Measurements from ENCODE around the gene BRD8.
"Not testable (repeated sequence)": the region's sequence is repeated elsewhere in the genome, so short reads cannot be mapped to it uniquely, and the experiment has no call there.

Gene BRD8, protein sequence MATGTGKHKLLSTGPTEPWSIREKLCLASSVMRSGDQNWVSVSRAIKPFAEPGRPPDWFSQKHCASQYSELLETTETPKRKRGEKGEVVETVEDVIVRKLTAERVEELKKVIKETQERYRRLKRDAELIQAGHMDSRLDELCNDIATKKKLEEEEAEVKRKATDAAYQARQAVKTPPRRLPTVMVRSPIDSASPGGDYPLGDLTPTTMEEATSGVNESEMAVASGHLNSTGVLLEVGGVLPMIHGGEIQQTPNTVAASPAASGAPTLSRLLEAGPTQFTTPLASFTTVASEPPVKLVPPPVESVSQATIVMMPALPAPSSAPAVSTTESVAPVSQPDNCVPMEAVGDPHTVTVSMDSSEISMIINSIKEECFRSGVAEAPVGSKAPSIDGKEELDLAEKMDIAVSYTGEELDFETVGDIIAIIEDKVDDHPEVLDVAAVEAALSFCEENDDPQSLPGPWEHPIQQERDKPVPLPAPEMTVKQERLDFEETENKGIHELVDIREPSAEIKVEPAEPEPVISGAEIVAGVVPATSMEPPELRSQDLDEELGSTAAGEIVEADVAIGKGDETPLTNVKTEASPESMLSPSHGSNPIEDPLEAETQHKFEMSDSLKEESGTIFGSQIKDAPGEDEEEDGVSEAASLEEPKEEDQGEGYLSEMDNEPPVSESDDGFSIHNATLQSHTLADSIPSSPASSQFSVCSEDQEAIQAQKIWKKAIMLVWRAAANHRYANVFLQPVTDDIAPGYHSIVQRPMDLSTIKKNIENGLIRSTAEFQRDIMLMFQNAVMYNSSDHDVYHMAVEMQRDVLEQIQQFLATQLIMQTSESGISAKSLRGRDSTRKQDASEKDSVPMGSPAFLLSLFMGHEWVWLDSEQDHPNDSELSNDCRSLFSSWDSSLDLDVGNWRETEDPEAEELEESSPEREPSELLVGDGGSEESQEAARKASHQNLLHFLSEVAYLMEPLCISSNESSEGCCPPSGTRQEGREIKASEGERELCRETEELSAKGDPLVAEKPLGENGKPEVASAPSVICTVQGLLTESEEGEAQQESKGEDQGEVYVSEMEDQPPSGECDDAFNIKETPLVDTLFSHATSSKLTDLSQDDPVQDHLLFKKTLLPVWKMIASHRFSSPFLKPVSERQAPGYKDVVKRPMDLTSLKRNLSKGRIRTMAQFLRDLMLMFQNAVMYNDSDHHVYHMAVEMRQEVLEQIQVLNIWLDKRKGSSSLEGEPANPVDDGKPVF

DNA sequence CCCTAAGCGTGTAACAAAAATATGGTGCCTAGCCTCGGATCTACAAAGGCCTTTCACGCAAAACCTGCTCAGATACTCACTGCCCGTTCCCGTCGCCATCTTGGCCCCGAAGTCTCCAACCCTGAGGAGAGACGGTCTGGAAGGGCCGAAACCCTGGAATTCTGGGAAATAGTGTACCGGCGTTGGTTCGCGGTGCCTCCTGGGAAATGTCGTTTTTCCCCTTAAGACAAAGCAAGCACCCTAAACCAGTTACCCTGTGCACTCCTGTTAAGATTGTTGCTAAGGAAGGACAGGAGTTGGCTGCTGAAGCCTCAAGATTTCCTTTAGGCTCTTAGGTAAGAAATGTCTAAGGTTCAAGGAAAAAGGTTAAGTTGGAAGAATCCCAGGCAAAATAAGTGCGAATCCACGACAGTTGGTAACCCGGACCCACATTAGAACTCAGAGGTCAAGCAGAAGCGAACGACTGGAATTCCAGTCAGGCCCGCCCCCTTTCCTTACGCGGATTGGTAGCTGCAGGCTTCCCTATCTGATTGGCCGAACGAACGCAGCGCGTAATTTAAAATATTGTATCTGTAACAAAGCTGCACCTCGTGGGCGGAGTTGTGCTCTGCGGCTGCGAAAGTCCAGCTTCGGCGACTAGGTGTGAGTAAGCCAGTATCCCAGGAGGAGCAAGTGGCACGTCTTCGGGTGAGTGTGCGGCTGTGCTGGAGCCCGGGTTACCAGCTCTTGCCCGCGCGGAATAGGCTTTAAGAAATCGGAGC lies at the start of gene BRD8, which contains the start of gene KIF20A:
Gene BRD8 (minus strand): TSS at position 115 of the 761 bp plus-strand sequence. CDS start 16 bp downstream, at position 99.
Gene KIF20A (plus strand): TSS at position 597 of the 761 bp plus-strand sequence. CDS start 569 bp downstream, outside the sequence.
- FAIRE-seq = no peak

DNA sequence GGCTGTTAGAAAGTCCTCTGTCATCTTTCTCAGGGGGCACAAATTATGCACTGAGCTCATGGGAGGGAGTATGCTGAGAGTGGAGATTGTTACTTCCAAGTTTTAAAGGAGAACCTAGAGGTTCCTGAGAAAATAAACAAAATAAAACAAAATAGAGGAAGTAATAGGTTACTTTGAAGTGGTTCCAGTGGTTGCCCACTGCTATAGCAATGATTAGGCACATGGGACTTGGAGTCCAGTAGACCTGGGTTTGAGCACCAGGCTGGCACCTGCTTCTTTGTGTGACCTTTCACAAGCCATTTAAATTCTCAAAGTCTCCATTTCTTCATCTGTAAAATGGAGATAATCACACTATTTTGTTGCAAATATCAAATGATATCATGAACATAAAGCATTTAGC lies 48.5 kb upstream of the BRD8 start:
- FAIRE-seq = no peak

DNA sequence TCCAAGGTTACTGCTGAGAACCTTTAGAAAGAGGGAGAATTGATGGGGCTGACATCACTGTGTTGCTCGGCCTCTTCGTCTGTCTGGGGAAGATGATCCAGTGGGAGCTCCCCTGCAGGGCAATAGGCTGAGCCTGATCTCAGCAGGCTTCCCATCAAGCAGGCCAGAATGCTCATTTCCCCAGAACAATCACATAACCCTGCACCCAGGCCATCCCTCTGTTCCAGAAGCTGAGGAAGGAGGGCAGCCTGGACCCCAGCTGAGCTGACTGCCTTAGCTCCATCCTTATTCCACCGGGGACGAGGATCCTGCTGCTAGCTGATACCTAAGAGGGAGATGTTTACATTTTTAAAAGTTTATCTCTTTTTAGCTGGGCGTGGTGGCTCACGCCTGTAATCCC lies 46.3 kb upstream of the BRD8 start:
- no peak for FAIRE-seq

DNA sequence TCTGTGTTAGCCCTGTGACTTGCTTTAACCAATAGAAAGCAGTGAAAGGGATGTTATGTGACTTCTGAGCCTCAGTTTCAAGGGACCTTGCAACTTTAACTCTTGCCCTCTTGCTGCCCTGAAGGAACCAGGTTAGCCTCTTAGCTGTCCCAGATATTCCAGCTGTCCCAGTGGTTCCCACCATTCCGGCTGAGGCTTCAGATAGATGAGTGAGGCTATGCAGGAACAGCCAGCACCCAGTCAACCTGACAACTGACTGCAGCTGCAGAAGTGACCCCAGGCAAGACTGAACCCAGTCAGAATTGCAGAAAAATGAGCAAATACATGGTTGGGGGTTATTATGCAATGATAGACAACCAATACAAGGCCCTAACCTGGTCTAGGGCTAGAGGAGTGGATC lies 45.1 kb upstream of the BRD8 start:
- no peak for FAIRE-seq

DNA sequence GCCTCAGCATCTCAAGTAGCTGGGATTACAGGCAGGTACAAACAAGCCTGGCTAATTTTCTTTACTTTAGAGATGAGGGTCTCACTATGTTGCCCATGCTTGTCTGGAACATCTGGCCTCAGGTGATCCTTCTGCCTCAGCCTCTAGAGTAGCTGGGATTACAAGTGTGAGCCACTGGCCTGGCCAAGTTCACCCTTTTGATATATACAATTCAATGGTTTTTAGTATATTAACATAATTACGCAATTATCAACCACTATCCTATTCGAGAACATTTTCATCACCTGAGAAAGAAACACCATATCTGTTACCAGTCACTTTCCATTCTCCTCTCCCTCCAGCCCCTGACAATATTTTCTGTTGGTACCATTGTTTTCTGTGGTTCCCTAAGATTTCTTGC lies 38.4 kb upstream of the BRD8 start:
- FAIRE-seq = no peak

DNA sequence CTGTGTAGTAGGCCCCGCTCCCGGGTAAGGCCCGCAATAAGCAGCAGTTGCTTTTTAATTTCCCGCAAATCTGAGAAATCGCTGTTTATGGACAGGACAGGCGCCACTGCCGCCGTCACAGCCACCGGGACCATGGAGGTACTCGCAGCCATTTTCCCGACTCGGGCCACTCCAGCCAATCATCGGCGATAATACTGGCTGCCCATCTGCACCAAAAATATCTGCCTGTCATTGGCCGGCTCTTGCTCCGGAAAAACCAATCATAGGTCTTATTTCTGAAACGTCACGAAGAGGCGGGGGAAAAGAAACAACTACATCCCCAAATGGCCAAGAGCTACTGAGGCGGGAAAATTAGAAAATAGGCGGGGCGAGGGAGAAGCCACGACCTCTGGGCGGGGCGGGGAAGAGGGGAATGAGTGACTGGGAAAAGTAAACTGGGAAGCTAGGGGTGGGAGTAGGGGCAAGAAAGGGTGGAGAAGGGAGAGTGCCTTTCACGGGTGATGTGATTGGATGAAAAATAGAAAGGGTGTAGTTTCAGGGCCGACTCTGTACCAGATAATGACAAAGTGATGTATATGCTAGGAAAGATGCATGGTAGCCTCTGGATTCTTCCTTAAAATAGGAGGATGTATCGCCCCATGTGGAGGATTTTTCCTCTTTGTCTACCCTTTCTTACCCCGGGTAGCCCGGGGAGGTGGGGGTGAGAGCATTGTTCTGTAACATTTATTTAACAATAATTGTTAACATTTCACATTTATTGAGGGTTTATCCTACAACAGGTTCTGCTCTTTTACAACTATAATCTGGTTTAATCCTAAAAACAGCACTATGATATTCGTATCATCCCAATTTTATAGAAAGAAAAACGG lies 35.0 kb upstream of the BRD8 start, which contains the start of gene CDC23:
Gene CDC23 (minus strand): TSS at position 163 of the 869 bp plus-strand sequence. CDS start 11 bp downstream, at position 152.
- FAIRE-seq = peak; percentile 87

DNA sequence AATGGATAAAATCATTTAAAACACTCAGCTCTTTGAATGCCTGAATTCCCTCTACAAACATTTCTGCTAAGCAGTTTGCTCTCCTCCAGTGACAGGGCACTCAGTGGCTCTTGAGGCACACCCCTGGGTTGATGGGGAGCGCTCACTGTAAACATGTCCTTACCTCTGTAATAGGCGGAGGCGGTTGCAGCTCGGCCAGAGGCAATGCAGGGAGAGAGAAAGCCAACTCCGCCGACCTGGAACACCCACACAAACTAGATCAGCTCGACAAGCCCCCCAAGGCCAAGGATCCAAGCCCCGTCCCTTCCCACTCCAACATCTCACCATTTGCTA lies 34.4 kb upstream of the BRD8 start:
- FAIRE-seq = no peak

DNA sequence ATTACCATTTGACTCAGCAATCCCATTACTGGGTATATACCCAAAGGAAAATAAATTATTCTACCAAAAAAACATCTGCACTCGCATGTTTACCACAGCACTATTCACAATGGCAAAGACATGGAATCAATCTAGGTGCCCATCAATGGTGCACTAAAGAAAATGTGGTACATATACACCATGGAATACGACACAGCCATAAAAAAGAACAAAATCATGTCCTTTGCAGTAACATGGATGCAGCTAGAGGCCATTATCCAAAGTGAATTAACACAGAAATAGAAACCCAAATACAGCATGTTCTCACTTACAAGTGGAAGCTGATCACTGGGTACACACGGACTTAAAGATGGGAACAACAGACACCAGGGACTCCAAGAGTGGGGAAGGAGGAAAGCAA lies 32.6 kb upstream of the BRD8 start:
- FAIRE-seq = no peak

DNA sequence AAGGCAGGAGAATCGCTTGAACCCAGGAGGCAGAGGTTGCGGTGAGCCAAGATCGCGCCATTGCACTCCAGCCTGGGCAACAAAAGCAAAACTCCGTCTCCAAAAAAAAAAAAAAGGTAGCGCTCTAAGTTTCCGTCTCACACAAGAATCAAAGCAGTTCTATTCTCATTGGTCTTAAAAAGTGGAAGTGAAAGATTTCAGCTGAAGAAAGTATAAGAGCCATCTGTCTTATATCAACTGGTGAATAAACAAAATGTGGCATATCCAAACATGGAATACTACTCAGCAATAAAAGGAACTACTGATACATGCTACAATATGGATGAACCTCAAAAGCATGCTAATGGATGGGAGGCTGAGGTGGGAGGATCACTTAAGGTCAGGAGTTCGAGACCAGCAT lies 15.4 kb upstream of the BRD8 start:
- not testable (repeated sequence) for FAIRE-seq

DNA sequence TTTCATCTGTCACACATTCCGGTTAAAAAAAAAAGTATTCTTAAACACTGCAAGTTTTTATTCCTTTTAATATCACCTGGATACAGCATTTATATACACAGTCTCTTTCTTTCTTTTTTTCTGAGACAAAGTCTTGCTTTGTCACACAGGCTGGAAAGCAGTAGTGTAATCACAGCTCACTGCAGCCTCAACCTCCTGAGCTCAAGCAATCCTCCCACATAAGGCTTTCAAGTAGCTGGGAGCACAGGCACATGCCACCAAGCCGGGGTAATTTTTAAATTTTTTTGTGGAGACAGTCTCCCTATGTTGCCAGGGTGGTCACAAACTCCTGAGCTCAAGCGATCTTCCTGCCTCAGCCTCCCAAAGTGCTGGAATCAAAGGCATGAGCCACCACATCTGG lies 14.4 kb upstream of the BRD8 start:
- no peak for FAIRE-seq

DNA sequence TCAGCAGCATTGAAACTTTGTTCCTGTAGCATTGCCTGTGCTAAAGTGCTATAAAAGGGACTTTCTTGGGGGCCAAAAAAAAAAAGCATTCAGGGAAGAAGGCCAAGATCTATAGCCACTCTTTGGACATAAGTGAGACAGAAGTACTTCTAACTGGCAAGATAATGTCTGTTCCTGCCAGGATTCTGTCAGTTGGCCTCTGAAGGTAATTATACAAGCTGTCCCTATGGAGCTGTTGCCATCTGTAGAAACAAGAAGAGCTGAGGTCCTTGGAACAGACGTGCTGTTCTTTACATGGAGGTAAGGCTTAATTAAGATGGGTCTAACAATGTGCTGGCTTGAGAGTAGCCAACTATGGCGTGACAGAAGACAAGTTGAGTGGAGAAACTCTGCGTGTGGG lies 10.2 kb upstream of the BRD8 start:
- FAIRE-seq = no peak

DNA sequence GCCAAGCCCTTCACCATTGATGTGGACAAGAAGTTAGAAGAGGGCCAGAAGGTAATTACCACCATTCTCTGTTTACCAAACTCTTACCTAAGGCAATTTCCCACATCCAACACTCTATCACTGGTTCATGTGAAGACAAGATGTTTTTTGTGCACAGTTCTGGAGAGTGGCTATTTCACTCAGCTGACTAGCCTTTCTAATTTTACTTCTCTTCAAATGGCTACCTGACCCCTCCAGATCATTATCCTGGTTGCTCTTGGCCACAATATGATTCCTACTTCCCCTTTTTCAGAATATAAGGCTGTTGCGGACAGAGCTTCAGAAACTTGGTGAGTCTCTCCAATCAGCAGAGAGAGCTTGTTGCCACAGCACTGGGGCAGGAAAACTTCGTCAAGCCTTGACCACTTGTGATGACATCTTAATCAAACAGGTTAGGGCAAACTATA lies 7.6 kb upstream of the BRD8 start:
- FAIRE-seq = no peak

DNA sequence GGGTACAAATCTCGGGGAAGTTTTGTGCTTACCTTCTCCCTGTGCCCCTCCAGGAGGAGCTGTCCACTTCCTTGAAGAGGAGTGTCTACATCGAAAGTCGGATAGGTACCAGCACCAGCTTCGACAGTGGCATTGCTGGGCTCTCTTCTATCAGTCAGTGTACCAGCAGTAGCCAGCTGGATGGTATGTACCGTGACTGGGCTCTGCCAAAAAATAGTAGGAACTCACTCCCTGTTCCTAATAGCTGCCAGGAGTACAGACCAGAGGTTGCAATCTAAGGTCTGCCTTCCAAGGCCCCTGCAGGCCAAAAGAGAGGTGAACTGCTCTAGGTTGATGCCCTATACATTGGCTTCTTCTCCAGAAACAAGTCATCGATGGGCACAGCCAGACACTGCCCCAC lies 4.4 kb upstream of the BRD8 start:
- no peak for FAIRE-seq

DNA sequence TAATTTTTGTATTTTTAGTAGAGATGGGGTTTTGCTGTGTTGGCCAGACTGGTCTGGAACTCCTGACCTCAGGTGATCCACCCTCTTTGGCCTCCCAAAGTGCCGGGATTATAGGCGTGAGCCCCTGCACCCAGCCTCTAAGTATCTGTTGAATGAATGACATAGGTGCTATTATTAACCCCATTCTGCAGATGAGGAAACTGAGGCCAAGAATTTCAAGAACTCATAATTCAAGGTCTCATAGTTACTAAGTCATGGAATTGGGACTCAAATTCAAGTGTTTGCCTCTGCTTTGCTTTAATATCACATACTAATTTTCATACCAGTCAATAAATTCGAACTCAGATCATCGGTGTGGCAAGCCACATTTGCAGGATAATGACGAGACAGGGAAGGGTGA lies 2.4 kb upstream of the BRD8 start:
- no peak for FAIRE-seq

DNA sequence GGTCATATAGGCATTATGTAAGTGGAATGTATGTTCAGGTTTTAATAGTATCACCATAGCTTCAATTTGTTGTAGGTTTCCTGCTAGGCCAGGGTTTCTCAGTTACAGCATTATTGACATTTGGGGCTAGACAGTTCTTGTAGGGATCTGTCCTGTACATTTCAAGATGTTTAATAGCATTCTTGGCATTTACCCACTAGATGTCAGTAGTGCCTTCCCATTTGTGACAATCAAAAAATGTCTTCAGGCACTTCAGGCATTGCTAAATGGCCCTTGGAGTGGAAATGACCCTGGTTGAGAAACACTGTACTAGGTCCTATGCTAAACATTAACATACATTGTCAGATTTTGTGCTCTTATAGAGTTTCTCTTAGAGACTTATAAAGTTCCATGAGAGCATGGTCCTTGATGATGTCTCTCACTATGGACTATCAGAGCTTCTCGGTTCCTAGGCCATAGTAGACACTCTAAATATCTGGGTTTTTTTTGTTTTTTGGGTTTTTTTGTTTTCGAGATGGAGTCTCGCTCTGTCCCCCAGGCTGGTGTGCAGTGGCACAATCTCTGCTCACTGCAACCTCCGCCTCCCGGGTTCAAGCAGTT lies 1.9 kb upstream of the BRD8 start:
- FAIRE-seq = no peak

DNA sequence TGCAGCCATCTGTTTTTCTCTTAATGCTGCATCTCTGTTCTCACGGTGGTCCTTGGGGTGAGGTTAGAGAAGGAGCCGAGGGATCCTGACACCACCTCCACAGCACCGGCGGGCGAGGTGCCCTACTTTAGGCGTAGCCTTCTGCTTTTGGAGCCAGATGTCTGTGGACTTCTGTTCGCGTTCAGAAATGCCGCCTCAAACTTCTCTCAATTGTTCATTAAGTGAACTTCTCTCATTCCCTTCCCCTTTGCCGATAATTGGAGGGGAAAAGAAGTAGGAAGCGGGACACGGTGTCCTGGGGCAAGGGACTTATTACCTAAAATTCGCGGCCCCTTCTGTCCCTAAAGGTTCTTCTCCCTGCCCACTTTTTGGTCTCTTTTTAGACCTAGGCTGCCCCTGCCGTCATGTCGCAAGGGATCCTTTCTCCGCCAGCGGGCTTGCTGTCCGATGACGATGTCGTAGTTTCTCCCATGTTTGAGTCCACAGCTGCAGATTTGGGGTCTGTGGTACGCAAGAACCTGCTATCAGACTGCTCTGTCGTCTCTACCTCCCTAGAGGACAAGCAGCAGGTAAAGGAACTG lies 937 bp upstream of the BRD8 start:
- FAIRE-seq = no peak

DNA sequence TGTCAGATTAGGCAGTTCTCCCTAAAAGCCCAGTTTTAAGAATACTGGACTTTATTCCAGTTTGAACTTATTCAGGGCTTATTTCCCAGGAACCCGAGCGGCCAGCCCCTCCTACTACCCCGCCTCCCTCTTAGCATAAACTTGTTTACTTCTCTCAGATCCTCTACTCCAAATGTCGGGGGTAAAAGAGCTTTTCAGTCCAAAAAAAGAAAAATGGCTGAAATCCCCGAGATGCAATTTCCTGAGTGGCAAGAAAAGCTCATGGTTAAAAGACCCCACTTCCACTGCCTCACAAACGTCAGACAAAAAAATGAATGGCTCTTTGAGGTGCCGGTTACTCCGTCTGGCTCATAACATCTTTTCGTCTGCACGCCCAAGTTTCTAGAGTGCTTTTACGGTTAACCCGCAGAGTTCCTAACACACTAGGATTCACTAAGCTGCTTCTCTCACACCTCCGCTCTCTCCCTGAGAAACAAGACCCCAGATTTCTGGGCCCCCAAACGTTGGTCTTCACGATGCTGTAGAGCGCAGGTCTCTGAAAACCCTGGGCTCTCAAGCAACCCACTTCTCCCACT lies 402 bp downstream of the BRD8 start:
- FAIRE-seq = no peak

DNA sequence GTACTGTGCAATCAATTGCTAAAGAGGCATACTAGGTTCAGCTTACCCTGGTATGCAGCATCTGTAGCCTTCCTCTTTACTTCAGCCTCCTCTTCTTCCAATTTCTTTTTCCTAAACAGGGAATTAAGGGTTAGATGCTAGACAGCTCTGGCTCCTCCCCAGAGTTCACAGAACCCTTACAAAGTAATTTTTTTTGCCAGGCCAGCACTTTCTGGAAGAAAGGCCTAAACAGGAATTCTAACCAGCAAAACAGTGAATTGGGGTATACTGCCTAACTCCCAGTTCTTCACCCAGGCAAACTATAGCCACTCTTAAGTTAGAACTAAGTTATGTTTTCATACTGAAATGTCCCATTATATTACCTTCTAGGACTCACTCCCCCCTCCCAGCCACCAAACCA lies 8.1 kb downstream of the BRD8 start:
- FAIRE-seq = no peak

DNA sequence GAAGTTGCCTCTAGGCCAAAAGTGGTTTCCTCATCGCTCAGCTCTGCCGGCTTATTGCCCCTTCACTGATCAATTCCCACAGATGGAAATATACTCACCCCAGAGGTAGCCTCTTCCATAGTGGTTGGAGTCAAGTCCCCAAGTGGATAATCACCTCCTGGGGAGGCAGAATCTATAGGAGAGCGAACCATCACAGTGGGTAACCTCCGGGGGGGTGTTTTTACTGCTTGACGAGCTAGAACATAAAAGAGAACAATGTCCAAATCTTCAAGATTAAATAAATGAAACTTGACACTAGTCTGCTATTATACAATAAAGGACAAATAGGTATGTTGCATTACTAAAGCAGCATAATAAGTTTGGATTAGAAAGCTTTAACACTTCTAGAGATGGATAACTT lies 9.3 kb downstream of the BRD8 start:
- FAIRE-seq = no peak

DNA sequence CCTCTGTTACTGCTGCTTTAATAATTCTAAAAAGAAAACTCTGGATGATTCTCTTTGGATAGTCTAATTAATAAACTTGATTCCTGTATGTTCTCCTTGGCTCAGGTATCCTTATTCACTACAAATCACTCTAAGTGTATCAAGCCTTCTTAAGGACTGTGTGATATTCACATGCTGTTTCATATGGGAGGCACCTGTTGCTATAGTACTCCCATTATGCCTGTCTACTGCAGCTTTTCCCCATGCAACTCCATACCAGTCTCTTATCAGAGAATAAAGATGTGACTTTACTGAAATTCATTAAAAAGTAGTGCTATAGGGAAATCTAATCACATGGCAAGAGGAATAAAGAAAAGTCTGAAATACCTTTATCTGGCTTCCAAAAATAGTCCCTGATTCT lies 14.7 kb downstream of the BRD8 start:
- no peak for FAIRE-seq

All from colon (tissue), 2 donors.